ENCODE measurements around the gene YIPF4. TPM values are rescaled to one million over a fixed set of nuclear protein-coding genes. Genes with fewer than 3 reads are reported as not detected.

The YIPF4 gene
- total RNA-seq (2022; extraction: Qiagen RNA extraction; ENCODE audit: low read depth): 38.1 to 59.6 TPM (median 52.0 TPM) in 5 replicates

GRCh38 chr2:32277674-32278477, at the start of gene YIPF4:
YIPF4 (plus strand) TSS chr2:32277904; CDS start chr2:32278156, 252 bp downstream.

GRCh38 chr2:32264422-32265105, 13.1 kb upstream of the YIPF4 start, which contains the start of gene NLRC4:
NLRC4 (minus strand) TSS chr2:32264886; CDS start chr2:32256775, 8,111 bp downstream.

DNA sequence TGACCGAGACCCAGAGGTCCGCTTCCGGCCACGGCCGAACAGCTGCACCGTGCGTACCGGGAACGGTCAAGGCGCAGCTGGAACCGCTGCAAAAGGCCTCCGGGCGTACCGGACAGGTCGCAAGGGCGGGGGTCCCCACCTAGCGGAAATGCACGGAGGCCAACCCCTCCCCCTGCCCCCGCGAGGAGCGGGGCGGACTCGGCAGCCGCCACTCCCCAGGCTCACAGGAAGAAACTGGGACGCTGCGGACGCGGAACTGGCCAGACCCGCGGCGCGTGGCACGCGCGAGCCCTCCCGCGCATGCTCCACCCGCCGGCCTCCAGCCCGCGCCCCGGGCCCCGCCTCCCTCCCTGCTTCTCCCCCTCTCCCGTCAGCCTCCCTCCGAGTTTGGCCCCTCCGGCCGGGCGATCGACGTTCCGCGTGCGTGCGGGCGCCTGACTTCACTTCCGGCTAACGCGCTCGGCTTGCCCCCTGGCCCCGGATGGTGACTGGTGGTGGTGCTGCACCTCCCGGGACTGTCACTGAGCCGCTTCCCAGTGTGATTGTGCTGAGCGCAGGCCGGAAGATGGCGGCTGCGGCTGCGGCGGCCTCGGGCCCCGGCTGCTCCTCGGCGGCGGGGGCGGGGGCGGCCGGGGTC, 79.1 kb downstream of the YIPF4 start, which contains the start of gene BIRC6:
TSS of gene BIRC6 (plus strand) at position 343 of the 637 bp plus-strand sequence. CDS start at position 482, 139 bp downstream.

Other genes starting within 250 kb of the YIPF4 start
- gene DPY30, start 238.1 kb upstream of the YIPF4 start, total RNA-seq (2022; extraction: Qiagen RNA extraction; ENCODE audit: low read depth): 93.8 to 122 TPM (median 113 TPM) in 5 replicates
- gene SPAST, start 214.3 kb upstream of the YIPF4 start, total RNA-seq (2022; extraction: Qiagen RNA extraction; ENCODE audit: low read depth): 12.4 to 16.0 TPM (median 15.6 TPM) in 5 replicates
- gene SLC30A6, start 112.0 kb upstream of the YIPF4 start, total RNA-seq (2022; extraction: Qiagen RNA extraction; ENCODE audit: low read depth): 10.5 to 18.8 TPM (median 16.0 TPM) in 5 replicates
- 0.05 TPM in 1 of 5 replicates, not detected in the others for gene NLRC4, start 13.0 kb upstream of the YIPF4 start, total RNA-seq (2022; extraction: Qiagen RNA extraction; ENCODE audit: low read depth)
- gene BIRC6, start 79.1 kb downstream of the YIPF4 start, total RNA-seq (2022; extraction: Qiagen RNA extraction; ENCODE audit: low read depth): 29.0 to 36.8 TPM (median 29.4 TPM) in 5 replicates

Measured in A549 treated with ZK216348 at 1 μM for 4 hours (cell line).